Gastroesophageal sphincter (tissue), 4 donors: ENCODE results near the gene LECT2. TPM values are rescaled to one million over a fixed set of nuclear protein-coding genes. Genes with fewer than 3 reads are reported as not detected.

Experiments used
- ATAC-seq: fragments of 150-250 bp; one replicate; pipeline ENCODE4 v1.9.1; 2016; ENCODE audit warnings: mild to moderate bottlenecking, moderate library complexity
- H3K27ac ChIP-seq, 4 donors: fragments of 200-600 bp; sonication (generic) in 3 of 4; 1 replicate in 3 of 4; 2 replicates in 1 of 4; pipeline ENCODE4 v1.5.1; 2016 to 2019
- H3K27me3 ChIP-seq: fragments of 200-600 bp; sonication (generic); one replicate; pipeline ENCODE4 v1.5.1; 2019
- H3K36me3 ChIP-seq, 2 donors: fragments of 200-600 bp; sonication (generic); one replicate each; pipeline ENCODE4 v1.5.1; 2019; ENCODE audit warnings: control low read depth in 1 of 2
- H3K4me1 ChIP-seq, 3 donors: fragments of 200-600 bp; sonication (generic); 1 replicate in 2 of 3; 2 replicates in 1 of 3; pipeline ENCODE4 v1.5.1; 2016 to 2019; ENCODE audit warnings: control low read depth in 2 of 3
- H3K4me3 ChIP-seq, 2 donors: fragments of 200-600 bp; sonication (generic); one replicate each; pipeline ENCODE4 v1.5.1; 2019; ENCODE audit warnings: mild to moderate bottlenecking in 1 of 2, moderate library complexity in 1 of 2
- H3K9me3 ChIP-seq, 3 donors: fragments of 200-600 bp; sonication (generic); one replicate each; pipeline ENCODE4 v1.5.1; 2017 to 2019; ENCODE audit warnings: control low read depth in 2 of 3
- CTCF ChIP-seq, 4 experiments: fragments of 200-600 bp in 2 of 4; fragments of 450-650 bp in 2 of 4; sonication (generic) in 1 of 4; IDR thresholded peaks; one replicate each; pipeline ENCODE4 v1.5.1; 2017 to 2019; ENCODE audit warnings: antibody characterized with exemption in 4 of 4, mild to moderate bottlenecking in 2 of 4, moderate library complexity in 2 of 4
- EP300 ChIP-seq: sonication (generic); formaldehyde crosslinking; IDR thresholded peaks from one replicate; pipeline ENCODE4 v1.6.1; 2017; ENCODE audit warnings: antibody characterized with exemption, mild to moderate bottlenecking
- POLR2A ChIP-seq, 2 donors: fragments of 450-650 bp; IDR thresholded peaks; one replicate each; pipeline ENCODE4 v1.6.1; 2017; ENCODE audit warnings: antibody characterized with exemption in 2 of 2, mild to moderate bottlenecking in 2 of 2, moderate library complexity in 1 of 2
- POLR2AphosphoS5 ChIP-seq: sonication (generic); formaldehyde crosslinking; IDR thresholded peaks from one replicate; pipeline ENCODE4 v1.6.1; 2017; ENCODE audit warnings: antibody characterized with exemption
- WGBS, 2 donors: methylation state at CpG; one replicate each; pipeline ENCODE4 v1.1.5; 2018; ENCODE audit warnings: low coverage in 1 of 2; 5-methylcytosine and 5-hydroxymethylcytosine counted together
- total RNA-seq, 4 donors: library from RNA; depleted of rRNA; stranded (reverse); fragments of >200 nt; gene quantifications; one replicate each; pipeline ENCODE4 v1.1.0, GENCODE V29; 2016

The LECT2 gene
- total RNA-seq, 4 donors from 2014 or later, result not detected

- Histone ChIP-seq H3K27me3 (peaks cover 28% of the 10 kb centered on the region), H3K4me3 (no peak overlapping the region), H3K27ac (no peak overlapping the region), H3K4me1 (no peaks in the 10 kb centered on the region), H3K36me3 (no peaks in the 10 kb centered on the region), H3K9me3 (no peaks in the 10 kb centered on the region)
- TF ChIP-seq POLR2AphosphoS5 (no peak), CTCF (IDR thresholded peaks at IDR 0.05) (no peak), POLR2A (IDR thresholded peaks at IDR 0.05) (no peak), EP300 (no peak)
- ATAC-seq, result no peak
- 79 to 87% methylated on average over 3 to 8 of the region's 8 CpGs for WGBS, 2 donors
Measured at GRCh38 chr5:135916638-135917263, 38.0 kb downstream of the LECT2 start.

GRCh38 chr5:135915466-135916001 lies 39.2 kb downstream of the LECT2 start:
- no peaks in the 10 kb centered on the region for H3K4me1 ChIP-seq
- ATAC-seq, result no peak
- H3K27ac ChIP-seq, result no peak overlapping the region
- TF ChIP-seq EP300 (no peak), CTCF (IDR thresholded peaks at IDR 0.05) (no peak), POLR2A (IDR thresholded peaks at IDR 0.05) (no peak), POLR2AphosphoS5 (no peak)
- peaks cover 38% of the 10 kb centered on the region for H3K27me3 ChIP-seq
- no peaks in the 10 kb centered on the region for H3K36me3 ChIP-seq
- 79 to 84% methylated on average over 5 of the region's 5 CpGs for WGBS, 2 donors
- H3K4me3 ChIP-seq, result no peak overlapping the region
- H3K9me3 ChIP-seq, result no peaks in the 10 kb centered on the region

- peaks cover 53% of the 10 kb centered on the region for H3K27me3 ChIP-seq
- no peaks in the 10 kb centered on the region for H3K36me3 ChIP-seq
- no peak overlapping the region for H3K4me3 ChIP-seq
- H3K27ac ChIP-seq, result no peak overlapping the region
- 55 to 61% methylated on average over 4 of the region's 4 CpGs for whole genome bisulfite sequencing, 2 donors
- H3K9me3 ChIP-seq, result no peaks in the 10 kb centered on the region
- no peak for ATAC-seq
- no peak for TF ChIP-seq EP300
- no peak for TF ChIP-seq POLR2A (IDR thresholded peaks at IDR 0.05)
- TF ChIP-seq POLR2AphosphoS5, result no peak
- TF ChIP-seq CTCF (IDR thresholded peaks at IDR 0.05), result no peak
- no peaks in the 10 kb centered on the region for H3K4me1 ChIP-seq
Measured at GRCh38 chr5:135913713-135914626, 40.8 kb downstream of the LECT2 start.

- Histone ChIP-seq H3K9me3 (no peaks in the 10 kb centered on the region), H3K4me3 (no peak overlapping the region), H3K27ac (no peak overlapping the region), H3K4me1 (no peaks in the 10 kb centered on the region), H3K27me3 (peaks cover 28% of the 10 kb centered on the region), H3K36me3 (no peaks in the 10 kb centered on the region)
- TF ChIP-seq POLR2A (IDR thresholded peaks at IDR 0.05) (no peak), EP300 (no peak)
- WGBS, 2 donors, result 43 to 67% methylated on average over 1 of the region's 1 CpG
- no peak for ATAC-seq
Measured at GRCh38 chr5:135905144-135905543, 49.6 kb downstream of the LECT2 start.

GRCh38 chr5:135901633-135902032 lies 53.1 kb downstream of the LECT2 start:
- Histone ChIP-seq H3K27me3 (peaks cover 9% of the 10 kb centered on the region), H3K9me3 (no peaks in the 10 kb centered on the region), H3K4me1 (no peaks in the 10 kb centered on the region), H3K36me3 (no peaks in the 10 kb centered on the region), H3K27ac (no peak overlapping the region), H3K4me3 (no peak overlapping the region)
- ATAC-seq, result no peak
- TF ChIP-seq EP300 (no peak), POLR2AphosphoS5 (no peak), CTCF (IDR thresholded peaks at IDR 0.05) (no peak), POLR2A (IDR thresholded peaks at IDR 0.05) (no peak)
- WGBS, 2 donors, result 0 to 11% methylated on average over 1 to 3 of the region's 3 CpGs
